BE2C (cell line): ENCODE data around the gene SGPL1.

Experiments used
- DNase-seq: peaks from one replicate; pipeline ENCODE4 v3.0.0-alpha.2; 2020
- H3K27me3 ChIP-seq: fragments of 250-450 bp; sonication (Bioruptor Pico); 2 replicates; pipeline ENCODE4 v1.5.1; 2020; ENCODE audit warnings: mild to moderate bottlenecking
- H3K36me3 ChIP-seq: fragments of 250-450 bp; sonication (Bioruptor Pico); 2 replicates; pipeline ENCODE4 v1.5.1; 2020; ENCODE audit warnings: mild to moderate bottlenecking
- H3K4me1 ChIP-seq: fragments of 250-450 bp; sonication (Bioruptor Pico); 2 replicates; pipeline ENCODE4 v1.5.1; 2020
- H3K4me3 ChIP-seq: 2 replicates; pipeline ENCODE4 v1.5.1; 2011; ENCODE audit warnings: low read depth, low read length
- H3K9me3 ChIP-seq: fragments of 250-450 bp; sonication (Bioruptor Pico); 2 replicates; pipeline ENCODE4 v1.5.1; 2020
- TF ChIP-seq, protein P1 (sequence below): IDR thresholded peaks from 2 replicates; pipeline ENCODE4 v1.5.1; 2012; ENCODE audit warnings: mild to moderate bottlenecking, low read depth, low read length

SGPL1 gene

DNA sequence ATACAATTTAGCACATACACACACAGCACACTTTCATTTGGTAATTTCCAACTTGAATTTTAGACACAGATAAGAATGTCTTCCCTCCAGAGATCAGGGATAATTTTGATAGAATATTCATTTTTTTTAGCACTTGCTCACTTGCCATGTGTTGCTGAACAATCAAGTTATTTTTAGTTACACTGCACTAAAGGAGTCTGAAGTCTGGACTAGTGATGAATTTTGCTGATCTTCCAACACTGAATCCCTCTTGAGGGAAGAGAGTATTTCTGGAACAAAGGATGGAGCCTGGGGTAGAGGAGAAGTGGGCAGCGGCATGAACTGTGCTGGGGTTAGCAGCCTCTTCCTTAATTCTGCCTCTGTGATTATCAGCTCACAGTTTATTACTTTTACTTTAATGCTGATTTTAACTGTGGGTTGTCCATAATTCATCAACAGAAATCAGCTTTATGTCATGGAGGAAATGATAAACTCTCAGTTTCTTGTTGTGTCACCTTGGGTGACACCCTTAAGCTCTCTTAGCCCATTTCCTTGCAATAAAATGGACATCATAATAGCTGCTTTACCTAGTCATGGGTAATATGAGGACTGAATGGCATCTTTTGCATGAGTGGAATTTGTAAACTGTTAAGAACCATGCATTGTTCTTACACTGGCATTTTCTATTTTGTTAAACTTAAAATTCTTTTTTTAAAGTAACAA is 32.1 kb downstream of the SGPL1 start:
- no peak for DNase-seq
- Histone ChIP-seq H3K4me1 (peaks cover 20% of the 10 kb centered on the region), H3K27me3 (no peaks in the 10 kb centered on the region), H3K9me3 (no peaks in the 10 kb centered on the region; the same call in 1 of the 2 replicates), H3K36me3 (peaks cover 26% of the 10 kb centered on the region), H3K4me3 (no peak overlapping the region)
- TF ChIP-seq, protein P1, sequence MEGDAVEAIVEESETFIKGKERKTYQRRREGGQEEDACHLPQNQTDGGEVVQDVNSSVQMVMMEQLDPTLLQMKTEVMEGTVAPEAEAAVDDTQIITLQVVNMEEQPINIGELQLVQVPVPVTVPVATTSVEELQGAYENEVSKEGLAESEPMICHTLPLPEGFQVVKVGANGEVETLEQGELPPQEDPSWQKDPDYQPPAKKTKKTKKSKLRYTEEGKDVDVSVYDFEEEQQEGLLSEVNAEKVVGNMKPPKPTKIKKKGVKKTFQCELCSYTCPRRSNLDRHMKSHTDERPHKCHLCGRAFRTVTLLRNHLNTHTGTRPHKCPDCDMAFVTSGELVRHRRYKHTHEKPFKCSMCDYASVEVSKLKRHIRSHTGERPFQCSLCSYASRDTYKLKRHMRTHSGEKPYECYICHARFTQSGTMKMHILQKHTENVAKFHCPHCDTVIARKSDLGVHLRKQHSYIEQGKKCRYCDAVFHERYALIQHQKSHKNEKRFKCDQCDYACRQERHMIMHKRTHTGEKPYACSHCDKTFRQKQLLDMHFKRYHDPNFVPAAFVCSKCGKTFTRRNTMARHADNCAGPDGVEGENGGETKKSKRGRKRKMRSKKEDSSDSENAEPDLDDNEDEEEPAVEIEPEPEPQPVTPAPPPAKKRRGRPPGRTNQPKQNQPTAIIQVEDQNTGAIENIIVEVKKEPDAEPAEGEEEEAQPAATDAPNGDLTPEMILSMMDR: no peak

DNA sequence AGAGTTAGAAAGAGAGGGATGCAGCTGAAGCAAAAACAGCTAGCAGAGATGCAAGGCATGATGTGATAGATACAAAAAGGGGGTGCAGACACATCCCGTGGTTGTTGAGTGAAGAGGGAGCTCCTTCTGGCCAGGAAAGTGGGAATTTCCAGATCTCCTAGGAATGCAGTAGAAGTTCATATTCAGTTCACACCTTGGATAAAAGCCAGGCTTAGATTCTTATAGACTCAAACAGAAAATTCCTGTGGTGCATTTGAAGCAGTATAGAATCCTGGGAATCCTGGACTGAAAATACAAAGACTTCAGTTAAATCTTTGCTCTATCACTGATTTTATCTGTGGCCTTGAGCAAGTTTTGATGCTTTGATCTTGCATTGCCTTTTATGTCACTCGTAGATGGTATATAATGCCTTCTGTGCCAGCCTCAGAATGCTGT is 33.9 kb downstream of the SGPL1 start:
- no peaks in the 10 kb centered on the region; the same call in 1 of the 2 replicates for H3K9me3 ChIP-seq
- no peak for DNase-seq
- H3K27me3 ChIP-seq: no peaks in the 10 kb centered on the region
- H3K4me1 ChIP-seq: peaks cover 6% of the 10 kb centered on the region
- no peak overlapping the region for H3K4me3 ChIP-seq
- H3K36me3 ChIP-seq: peaks cover 25% of the 10 kb centered on the region
- TF ChIP-seq, protein P1: no peak

DNA sequence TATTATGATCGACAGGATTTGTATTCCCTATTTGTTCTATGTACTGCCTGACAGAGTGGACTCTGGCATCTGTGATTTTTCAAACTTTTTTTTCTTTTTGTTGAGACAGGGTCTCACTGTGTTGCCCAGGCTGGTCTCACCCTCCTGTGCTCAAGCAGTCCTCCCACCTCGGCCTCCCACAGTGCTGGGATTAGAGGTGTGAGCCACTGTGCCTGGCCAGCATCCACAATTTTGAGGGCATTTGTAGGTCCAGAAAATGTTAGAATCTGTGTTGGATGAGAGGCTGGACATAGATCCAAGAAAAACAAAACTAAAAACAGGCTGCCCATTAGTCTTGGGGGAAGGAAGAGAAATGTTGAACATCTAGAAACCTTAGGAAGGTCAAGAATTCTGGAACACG is 34.3 kb downstream of the SGPL1 start:
- TF ChIP-seq, protein P1: no peak
- Histone ChIP-seq H3K27me3 (no peaks in the 10 kb centered on the region), H3K36me3 (peaks cover 25% of the 10 kb centered on the region), H3K4me1 (peaks cover 6% of the 10 kb centered on the region), H3K4me3 (no peak overlapping the region), H3K9me3 (no peaks in the 10 kb centered on the region)
- no peak for DNase-seq

DNA sequence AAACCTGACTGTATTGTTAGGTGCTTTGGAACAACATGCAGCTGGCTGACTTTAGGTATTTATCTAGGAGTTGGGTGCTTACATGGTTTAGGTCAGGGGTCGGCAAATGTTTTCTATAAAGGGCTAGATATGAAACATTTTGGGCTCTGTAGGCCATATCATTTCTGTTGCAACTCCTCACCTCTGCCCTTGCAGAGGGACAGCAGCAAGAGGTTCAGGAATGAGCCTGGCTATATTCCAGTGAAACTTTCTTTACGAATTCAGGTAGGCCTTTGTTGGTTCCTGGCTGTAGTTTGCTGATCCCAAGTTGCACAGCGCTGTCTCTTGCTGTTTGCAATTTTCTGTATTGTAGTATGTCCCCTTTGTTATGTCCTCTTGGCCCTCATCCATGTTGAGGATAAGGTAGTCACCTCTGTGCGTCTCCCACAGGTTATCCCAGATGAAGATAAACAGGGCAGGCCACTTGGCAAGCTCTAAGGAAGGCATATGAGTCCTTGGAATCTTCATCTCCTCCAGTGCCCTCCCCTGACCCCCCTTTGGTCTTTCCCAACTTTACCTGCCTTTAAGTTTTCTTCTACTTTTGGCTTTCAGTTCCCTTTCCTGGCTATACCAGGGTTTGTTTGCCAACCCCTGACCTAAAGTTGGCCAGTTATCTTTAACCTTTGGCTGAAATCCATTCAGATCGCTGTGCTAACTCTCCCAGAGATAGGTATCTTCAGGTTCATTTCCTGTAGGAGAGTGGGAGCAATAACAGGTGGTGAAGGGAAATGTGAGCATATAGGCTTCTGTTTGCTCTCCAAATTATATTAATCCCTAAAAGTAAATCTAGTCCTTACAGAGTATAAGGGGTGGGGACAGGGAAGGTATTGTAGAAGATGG is 36.1 kb downstream of the SGPL1 start:
- peaks cover 12% of the 10 kb centered on the region for H3K4me1 ChIP-seq
- peaks cover 21% of the 10 kb centered on the region for H3K36me3 ChIP-seq
- no peaks in the 10 kb centered on the region for H3K9me3 ChIP-seq
- no peak overlapping the region for H3K4me3 ChIP-seq
- TF ChIP-seq, protein P1: no peak
- H3K27me3 ChIP-seq: no peaks in the 10 kb centered on the region
- no peak for DNase-seq

DNA sequence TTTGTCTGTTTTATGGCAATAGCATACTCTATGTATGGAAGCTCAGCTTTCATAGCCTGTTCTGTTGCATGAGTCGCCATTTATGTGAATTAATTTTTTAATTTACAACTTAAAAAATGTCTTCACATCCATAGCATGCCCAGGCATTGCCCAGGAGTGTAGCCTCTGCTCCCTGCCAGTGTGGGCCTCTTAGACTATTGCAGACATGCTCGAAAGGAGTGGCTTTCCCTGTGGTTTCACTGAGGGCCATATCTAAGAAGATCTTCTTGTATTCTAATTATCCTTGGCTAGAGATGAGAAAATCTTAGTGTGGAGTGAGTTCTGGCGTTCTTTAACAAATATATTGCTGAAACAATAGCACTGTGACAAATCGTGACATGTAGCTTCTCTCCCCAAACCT is 37.3 kb downstream of the SGPL1 start:
- Histone ChIP-seq H3K4me3 (no peak overlapping the region), H3K27me3 (no peaks in the 10 kb centered on the region), H3K9me3 (no peaks in the 10 kb centered on the region), H3K36me3 (peaks cover 18% of the 10 kb centered on the region), H3K4me1 (peaks cover 18% of the 10 kb centered on the region)
- no peak for DNase-seq
- TF ChIP-seq, protein P1: no peak

DNA sequence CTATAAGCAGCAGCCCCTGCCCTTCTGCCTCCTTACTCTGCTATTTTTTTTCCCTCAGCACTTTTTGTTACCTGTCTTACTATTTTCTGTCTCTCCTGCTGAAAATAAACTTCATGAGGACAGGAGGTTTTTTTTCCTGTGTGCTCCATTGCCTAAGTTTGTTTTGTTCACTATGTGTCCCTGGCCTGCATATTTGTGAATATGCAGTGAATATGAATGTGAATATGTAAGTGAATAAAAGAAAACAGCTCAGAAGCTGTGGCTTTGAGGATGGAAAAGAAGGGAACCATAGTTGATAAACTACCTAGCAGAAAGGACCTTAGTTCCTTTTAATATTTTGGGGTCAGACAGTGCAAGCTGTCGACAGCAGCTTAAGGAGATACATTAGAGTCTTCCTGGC is 37.7 kb downstream of the SGPL1 start:
- TF ChIP-seq, protein P1: no peak
- DNase-seq: no peak
- no peaks in the 10 kb centered on the region for H3K27me3 ChIP-seq
- H3K9me3 ChIP-seq: no peaks in the 10 kb centered on the region
- H3K36me3 ChIP-seq: peaks cover 18% of the 10 kb centered on the region
- H3K4me1 ChIP-seq: peaks cover 18% of the 10 kb centered on the region
- H3K4me3 ChIP-seq: no peak overlapping the region
